Smooth muscle cell (in vitro differentiated cells): ENCODE results near the gene SELENON. TPM values are rescaled to one million over a fixed set of nuclear protein-coding genes. Genes with fewer than 3 reads are reported as not detected.

Source experiments
- DNase-seq: peaks from one replicate; lab custom pipeline; 2025; ENCODE audit not compliant: unreplicated experiment; lab: John Stamatoyannopoulos, UW
- H2AFZ ChIP-seq: fragments of 200-600 bp; sonication (generic); 2 replicates; pipeline ENCODE4 v1.6.0; 2016; ENCODE audit warnings: antibody characterized with exemption, low read depth, mild to moderate bottlenecking
- H3F3A ChIP-seq: fragments of 200-600 bp; sonication (generic); 2 replicates; pipeline ENCODE4 v1.6.0; 2017; ENCODE audit warnings: antibody characterized with exemption, low read depth
- H3K27ac ChIP-seq: fragments of 200-600 bp; sonication (generic); 2 replicates; pipeline ENCODE4 v1.5.1; 2016; ENCODE audit warnings: low read depth, mild to moderate bottlenecking
- H3K27me3 ChIP-seq: fragments of 200-600 bp; sonication (generic); 2 replicates; pipeline ENCODE4 v1.6.1; 2016; ENCODE audit warnings: low read depth, mild to moderate bottlenecking
- H3K36me3 ChIP-seq: fragments of 200-600 bp; sonication (generic); 2 replicates; pipeline ENCODE4 v1.5.1; 2016; ENCODE audit warnings: low read depth
- H3K4me1 ChIP-seq: fragments of 200-600 bp; sonication (generic); 2 replicates; pipeline ENCODE4 v1.5.1; 2016; ENCODE audit warnings: low read depth
- H3K4me2 ChIP-seq: fragments of 200-600 bp; sonication (generic); 2 replicates; pipeline ENCODE4 v1.6.0; 2016; ENCODE audit warnings: mild to moderate bottlenecking
- H3K4me3 ChIP-seq: fragments of 200-600 bp; sonication (generic); 2 replicates; pipeline ENCODE4 v1.5.1; 2016; ENCODE audit warnings: mild to moderate bottlenecking
- H3K79me2 ChIP-seq: fragments of 200-600 bp; sonication (generic); 2 replicates; pipeline ENCODE4 v1.6.0; 2016; ENCODE audit warnings: low read depth, mild to moderate bottlenecking
- H3K9ac ChIP-seq: fragments of 200-600 bp; sonication (generic); 2 replicates; pipeline ENCODE4 v1.6.0; 2016; ENCODE audit warnings: low read depth
- H3K9me3 ChIP-seq: fragments of 200-600 bp; sonication (generic); replicated peaks from 2 replicates; pipeline ENCODE4 v1.5.1; 2016; ENCODE audit warnings: low read depth
- H4K20me1 ChIP-seq: fragments of 200-600 bp; sonication (generic); 2 replicates; pipeline ENCODE4 v1.6.0; 2016; ENCODE audit warnings: low read depth
- WGBS: methylation state at CpG from one replicate; pipeline ENCODE4 v1.1.7; 2016; ENCODE audit warnings: low lambda C conversion rate; 5-methylcytosine and 5-hydroxymethylcytosine counted together
- polyA plus RNA-seq: library from polyadenylated mRNA; unstranded; fragments of >200 nt; fragmentation: Nextera tagmentation; extraction: Ambion mirVana; gene quantifications from 2 replicates; pipeline ENCODE4 v1.2.1, GENCODE V29; 2016
- total RNA-seq: library from RNA; depleted of rRNA; stranded (reverse); fragments of >200 nt; gene quantifications from 2 replicates; pipeline ENCODE4 v1.2.3, GENCODE V29; 2014
- TF ChIP-seq, protein P1 (sequence below): fragments of 200-600 bp; sonication (generic); IDR thresholded peaks from 2 replicates; pipeline ENCODE4 v1.5.1; 2017; ENCODE audit warnings: borderline replicate concordance, mild to moderate bottlenecking, antibody characterized with exemption; ENCODE audit not compliant: insufficient read depth, poor library complexity, severe bottlenecking

SELENON gene
- total and polyA plus RNA-seq, 2 experiments from 2014 or later = 32.6 to 62.9 TPM

- Histone ChIP-seq H3K9me3 (no peaks in the 10 kb centered on the region), H3K4me2 (no peak overlapping the region), H3K79me2 (peaks cover 5% of the 10 kb centered on the region), H4K20me1 (peaks cover 3% of the 10 kb centered on the region), H3K4me3 (no peak overlapping the region), H3K36me3 (no peaks in the 10 kb centered on the region), H3K27me3 (no peaks in the 10 kb centered on the region), H2AFZ (no peak overlapping the region), H3F3A (peaks cover 17% of the 10 kb centered on the region), H3K9ac (no peak overlapping the region), H3K27ac (no peak overlapping the region), H3K4me1 (peaks cover 7% of the 10 kb centered on the region)
- DNase-seq = no peak
- WGBS = 98% methylated on average over 24 of the region's 24 CpGs
- TF ChIP-seq, protein P1, sequence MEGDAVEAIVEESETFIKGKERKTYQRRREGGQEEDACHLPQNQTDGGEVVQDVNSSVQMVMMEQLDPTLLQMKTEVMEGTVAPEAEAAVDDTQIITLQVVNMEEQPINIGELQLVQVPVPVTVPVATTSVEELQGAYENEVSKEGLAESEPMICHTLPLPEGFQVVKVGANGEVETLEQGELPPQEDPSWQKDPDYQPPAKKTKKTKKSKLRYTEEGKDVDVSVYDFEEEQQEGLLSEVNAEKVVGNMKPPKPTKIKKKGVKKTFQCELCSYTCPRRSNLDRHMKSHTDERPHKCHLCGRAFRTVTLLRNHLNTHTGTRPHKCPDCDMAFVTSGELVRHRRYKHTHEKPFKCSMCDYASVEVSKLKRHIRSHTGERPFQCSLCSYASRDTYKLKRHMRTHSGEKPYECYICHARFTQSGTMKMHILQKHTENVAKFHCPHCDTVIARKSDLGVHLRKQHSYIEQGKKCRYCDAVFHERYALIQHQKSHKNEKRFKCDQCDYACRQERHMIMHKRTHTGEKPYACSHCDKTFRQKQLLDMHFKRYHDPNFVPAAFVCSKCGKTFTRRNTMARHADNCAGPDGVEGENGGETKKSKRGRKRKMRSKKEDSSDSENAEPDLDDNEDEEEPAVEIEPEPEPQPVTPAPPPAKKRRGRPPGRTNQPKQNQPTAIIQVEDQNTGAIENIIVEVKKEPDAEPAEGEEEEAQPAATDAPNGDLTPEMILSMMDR = no peak
Measured at GRCh38 chr1:25815208-25816111, 15.5 kb downstream of the SELENON start.

- TF ChIP-seq, protein P1 = no peak
Measured at GRCh38 chr1:25816112-25816718, 16.2 kb downstream of the SELENON start.

GRCh38 chr1:25817840-25818501 lies 18.0 kb downstream of the SELENON start:
- peaks cover 13% of the 10 kb centered on the region for H3K4me1 ChIP-seq
- DNase-seq = no peak
- 47% methylated on average over 8 of the region's 8 CpGs for WGBS
- no peaks in the 10 kb centered on the region for H3K9me3 ChIP-seq
- peaks cover 27% of the 10 kb centered on the region for H3K79me2 ChIP-seq
- H3K27me3 ChIP-seq = no peaks in the 10 kb centered on the region
- H2AFZ ChIP-seq = no peak overlapping the region
- H3K4me3 ChIP-seq = peak overlapping the region; percentile 87
- TF ChIP-seq, protein P1 = no peak
- peaks cover 23% of the 10 kb centered on the region for H4K20me1 ChIP-seq
- H3K4me2 ChIP-seq = peak overlapping the region; percentile 94
- H3K27ac ChIP-seq = peak overlapping the region; percentile 39
- no peaks in the 10 kb centered on the region for H3K36me3 ChIP-seq
- H3K9ac ChIP-seq = no peak overlapping the region
- H3F3A ChIP-seq = peaks cover 17% of the 10 kb centered on the region

More at GRCh38 chr1:25816112-25816718, 16.2 kb downstream of the SELENON start:
- Histone ChIP-seq H3K9ac (no peak overlapping the region), H3K79me2 (peaks cover 12% of the 10 kb centered on the region), H3K4me1 (peaks cover 11% of the 10 kb centered on the region), H3F3A (peaks cover 17% of the 10 kb centered on the region), H2AFZ (no peak overlapping the region), H3K4me3 (no peak overlapping the region), H4K20me1 (peaks cover 7% of the 10 kb centered on the region), H3K4me2 (no peak overlapping the region), H3K27ac (no peak overlapping the region), H3K9me3 (no peaks in the 10 kb centered on the region), H3K36me3 (no peaks in the 10 kb centered on the region), H3K27me3 (no peaks in the 10 kb centered on the region)
- DNase-seq = no peak
- WGBS = 97% methylated on average over 15 of the region's 15 CpGs
